HepG2 (cell line): ENCODE measurements around the gene SF1. TPM values are rescaled to one million over a fixed set of nuclear protein-coding genes. Genes with fewer than 3 reads are reported as not detected.

ENCODE experiments used
- ATAC-seq: fragments of 200-7000 bp; cut with Tn5 transposase; 3 replicates; pipeline ENCODE4 v1.9.1; 2020; ENCODE audit warnings: mild to moderate bottlenecking, moderate library complexity
- BruUV-seq: library from RNA; stranded (reverse); fragments of 400-500 nt; replicated peaks from 2 replicates; lab custom pipeline; 2021; lab: Mats Ljungman, UMichigan
- CTCF ChIA-PET: fragments of 300-600 bp; formaldehyde crosslinking; extraction: SDS; loops from one replicate; lab custom pipeline; 2021; ENCODE audit warnings: low total read pairs, inconsistent platforms, low intra/inter-chr PET ratio; lab: Yijun Ruan, JAX
- POLR2A ChIA-PET: fragments of 350-600 bp; sonication (Branson Sonifier 250); formaldehyde crosslinking; loops from one replicate; lab custom pipeline; 2020; ENCODE audit warnings: antibody characterized with exemption, inconsistent platforms; lab: Yijun Ruan, JAX
- DNase-seq: peaks from one replicate; pipeline ENCODE4 v3.0.0-alpha.2; 2015; ENCODE audit warnings: low spot score
- FAIRE-seq: peaks from 3 replicates; lab custom pipeline; 2011; peaks lifted over from hg19 to GRCh38; lab: Jason Lieb, UNC
- H2AFZ ChIP-seq: one replicate; pipeline ENCODE4 v1.6.1; 2011; ENCODE audit warnings: low read length, inconsistent platforms
- H3K27ac ChIP-seq: fragments of 300-600 bp; 3 replicates; pipeline ENCODE4 v1.8.0; 2011; ENCODE audit warnings: mixed run types, mild to moderate bottlenecking, mixed read lengths, low read length, inconsistent platforms; ENCODE audit not compliant: insufficient read depth; ENCODE audit errors: extremely low read length
- H3K27me3 ChIP-seq, 2 experiments: fragments of 200-600 bp in 1 of 2; 2 replicates in 1 of 2; 3 replicates in 1 of 2; pipeline versions ENCODE4 v1.6.0 to v1.8.0; 2011; ENCODE audit warnings: low read length in 2 of 2, mild to moderate bottlenecking in 2 of 2, moderate library complexity in 2 of 2, inconsistent platforms in 1 of 2; ENCODE audit not compliant: insufficient read depth in 2 of 2, control insufficient read depth in 1 of 2
- H3K36me3 ChIP-seq, 2 experiments: fragments of 200-600 bp in 1 of 2; replicated peaks in 1 of 2; 2 replicates in 1 of 2; 3 replicates in 1 of 2; pipeline versions ENCODE4 v1.5.1 to v1.8.0; 2011; ENCODE audit warnings: low read length in 2 of 2, inconsistent platforms in 1 of 2; ENCODE audit not compliant: insufficient read depth in 2 of 2, control insufficient read depth in 1 of 2
- H3K4me1 ChIP-seq: 2 replicates; pipeline ENCODE4 v1.5.1; 2012; ENCODE audit warnings: low read length, inconsistent platforms; ENCODE audit not compliant: insufficient read depth
- H3K4me2 ChIP-seq: 2 replicates; pipeline ENCODE4 v1.6.0; 2011; ENCODE audit warnings: low read depth, low read length, inconsistent platforms
- H3K4me3 ChIP-seq, 3 experiments: fragments of 200-600 bp in 1 of 3; sonication (generic), shearing (Covaris generic) in 1 of 3; replicated peaks in 1 of 3; 2 replicates each; pipeline ENCODE4 v1.5.1; 2011 to 2016; ENCODE audit warnings: low read length in 3 of 3, inconsistent platforms in 2 of 3, low read depth in 2 of 3, mild to moderate bottlenecking in 2 of 3, control low read depth in 1 of 3, mixed read lengths in 1 of 3; ENCODE audit not compliant: insufficient read depth in 1 of 3
- H3K79me2 ChIP-seq: one replicate; pipeline ENCODE4 v1.6.1; 2011; ENCODE audit warnings: low read length, inconsistent platforms; ENCODE audit not compliant: insufficient read depth
- H3K9ac ChIP-seq: 2 replicates; pipeline ENCODE4 v1.6.0; 2011; ENCODE audit warnings: mild to moderate bottlenecking, low read depth, low read length, inconsistent platforms; ENCODE audit not compliant: insufficient read depth
- H3K9me3 ChIP-seq: 2 replicates; pipeline ENCODE4 v1.5.1; 2012; ENCODE audit warnings: mild to moderate bottlenecking, low read length
- H4K20me1 ChIP-seq: 2 replicates; pipeline ENCODE4 v1.6.0; 2011; ENCODE audit warnings: inconsistent platforms, mild to moderate bottlenecking, low read length, moderate library complexity; ENCODE audit not compliant: insufficient read depth
- CTCF ChIP-seq: sonication (generic); formaldehyde crosslinking; IDR thresholded peaks from 2 replicates; pipeline ENCODE4 v1.5.0; 2020; ENCODE audit warnings: mild to moderate bottlenecking, missing genetic modification reagents, moderate library complexity
- MAZ ChIP-seq, 2 experiments: sonication (generic) in 1 of 2; formaldehyde crosslinking in 1 of 2; IDR thresholded peaks; 2 replicates each; pipeline versions ENCODE4 v1.5.0 to v1.6.1; 2012 to 2020; ENCODE audit warnings: low read depth in 2 of 2, mild to moderate bottlenecking in 2 of 2, borderline replicate concordance in 1 of 2, improper control_type of control experiment in 1 of 2, low read length in 1 of 2, missing genetic modification reagents in 1 of 2, moderate library complexity in 1 of 2
- MYC ChIP-seq: sonication (generic); formaldehyde crosslinking; IDR thresholded peaks from 2 replicates; pipeline ENCODE4 v1.9.0; 2021; ENCODE audit warnings: missing genetic modification reagents, borderline replicate concordance
- NFIC ChIP-seq: IDR thresholded peaks from 2 replicates; pipeline ENCODE4 v1.6.1; 2012; ENCODE audit warnings: mild to moderate bottlenecking, low read length, inconsistent platforms
- ZNF10 ChIP-seq: sonication (generic); formaldehyde crosslinking; IDR thresholded peaks from 2 replicates; pipeline ENCODE4 v1.4.0; 2020; ENCODE audit warnings: mild to moderate bottlenecking, low read depth, missing genetic modification reagents, borderline replicate concordance
- WGBS: methylation state at CpG from one replicate; pipeline ENCODE4 v1.1.6; 2017; ENCODE audit warnings: low lambda C conversion rate; 5-methylcytosine and 5-hydroxymethylcytosine counted together
- in situ Hi-C: cut with HindIII; loops from 2 replicates; pipeline ENCODE4 v1.10.0; 2017; ENCODE audit warnings: low pct_unique_long_range_greater_than_20kb; ENCODE audit not compliant: extremely low pct_ligation_motif_present
- intact Hi-C: fragments of 100-400 bp; cut with micrococcal nuclease; formaldehyde crosslinking; loops from one replicate; pipeline ENCODE4 v1.10.0; 2022; ENCODE audit not compliant: unreplicated experiment
- polyA plus RNA-seq, 8 experiments: library from polyadenylated mRNA; depleted of rRNA in 3 of 8; stranded (reverse) in 7 of 8; unstranded in 1 of 8; fragments of >200 nt; fragmentation: Illumina TruSeq in 4 of 8; extraction: Trizol in 4 of 8; gene quantifications; 2 replicates each; pipeline versions ENCODE4 v1.2.1 to v1.2.3, GENCODE V29; 2011 to 2016; ENCODE audit warnings: low read depth in 4 of 8, missing spikeins in 1 of 8, mixed read lengths in 1 of 8; ENCODE audit not compliant: insufficient read depth in 1 of 8
- total RNA-seq, 5 experiments: library from RNA; depleted of rRNA; stranded (reverse); fragments of >200 nt; fragmentation: Illumina TruSeq; extraction: Trizol; gene quantifications; 2 replicates each; pipeline ENCODE4 v1.2.3, GENCODE V29; 2016; ENCODE audit warnings: low read depth in 1 of 5

The SF1 gene
- total and polyA plus RNA-seq, 2 of the 13 experiments (the other 11 are each of a cell fraction or from before 2014, with no cell fraction given), result 55.5 to 70.4 TPM

DNA sequence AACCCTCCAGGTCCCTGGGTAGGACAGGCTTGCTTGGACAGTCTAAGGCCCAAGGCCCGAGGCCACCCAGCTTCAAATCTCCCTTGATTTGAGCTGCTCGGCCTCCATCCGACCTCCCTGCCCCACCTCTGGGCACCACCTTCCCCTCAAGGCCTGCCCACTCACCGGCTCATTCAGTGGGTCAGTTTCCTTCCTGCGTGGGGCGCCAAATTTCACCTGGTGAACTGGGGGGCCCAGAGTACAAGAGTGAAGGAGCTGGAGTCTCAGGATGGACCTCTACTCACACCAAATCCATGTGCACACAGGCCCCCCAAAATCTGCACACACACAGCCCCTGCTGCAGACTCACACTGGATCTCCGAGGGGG, 20.9 kb upstream of the SF1 start:
- Histone ChIP-seq H3K9ac (no peak overlapping the region), H3K4me3 (no peak overlapping the region), H2AFZ (no peak overlapping the region), H3K4me1 (peaks cover 62% of the 10 kb centered on the region), H3K27me3 (no peaks in the 10 kb centered on the region), H3K4me2 (no peak overlapping the region), H3K36me3 (no peaks in the 10 kb centered on the region; a peak in 1 of 5 replicates), H3K79me2 (no peaks in the 10 kb centered on the region), H4K20me1 (no peaks in the 10 kb centered on the region), H3K27ac (peak overlapping the region; percentile 41), H3K9me3 (no peaks in the 10 kb centered on the region)
- TF ChIP-seq CTCF (CRISPR knock-in tag), result 0 out of 2 replicates have a peak, but pooled peaks have one; percentile 10
- 0 out of 2 replicates have a peak, but pooled peaks have one; percentile 6 for TF ChIP-seq MYC (CRISPR knock-in tag)
- TF ChIP-seq NFIC, result 0 out of 2 replicates have a peak, but pooled peaks have one; percentile 7
- TF ChIP-seq ZNF10, result no peak
- ATAC-seq (no peak), DNase-seq (no peak), FAIRE-seq (no peak)
- 97% methylated on average over 6 of the region's 7 CpGs for WGBS
- CTCF ChIA-PET, result no interaction called here
- POLR2A ChIA-PET, result interaction anchor here (1.4 to 3.2 kb wide), 3 partner anchors 12 to 44 kb away, joined by 5 to 19 read pairs (median 5); partner anchors contain the start of gene SF1
- in situ Hi-C loops (no loop called here), intact Hi-C loops (no loop called here)
- no TSS peak for BruUV-seq

DNA sequence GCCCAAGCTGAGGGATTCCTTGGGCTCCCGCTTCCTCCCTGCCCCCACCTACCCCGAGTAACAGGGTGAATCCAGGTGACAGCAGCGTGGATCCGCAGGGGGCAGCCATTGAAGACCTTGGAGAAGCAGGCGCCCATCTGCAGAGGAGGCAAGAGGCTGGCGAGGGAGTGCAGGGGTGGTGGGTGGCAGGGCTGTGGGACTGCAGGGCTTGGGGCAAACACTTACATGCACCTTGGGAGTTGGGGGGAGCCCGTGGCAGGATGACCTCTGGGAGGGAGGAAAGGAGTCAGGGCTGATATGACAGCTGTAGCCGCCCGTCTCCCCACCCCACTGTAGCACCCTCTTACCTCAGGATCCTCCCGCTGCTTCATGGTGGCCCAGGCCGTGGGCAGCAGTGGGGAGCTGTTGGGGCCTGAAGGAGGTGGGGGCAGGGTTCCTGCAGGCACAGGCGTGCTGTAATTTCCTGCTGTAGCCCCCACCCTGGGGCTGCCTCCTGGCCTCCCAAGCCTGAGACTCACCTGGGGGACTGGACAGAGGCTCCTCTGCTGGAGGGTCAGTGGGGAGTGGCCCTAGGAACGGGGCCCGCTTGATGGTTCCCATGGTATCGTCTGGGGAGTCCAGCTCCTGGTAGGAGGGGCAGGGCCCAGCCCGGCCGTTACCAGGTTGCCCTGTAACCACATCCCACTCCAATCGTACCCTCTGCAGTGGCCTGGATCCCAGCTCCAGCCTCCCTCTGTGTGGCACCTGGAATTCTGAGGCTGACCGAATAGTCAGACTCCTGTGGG, 18.6 kb upstream of the SF1 start:
- CTCF ChIA-PET, result no interaction called here
- TF ChIP-seq MAZ (IDR thresholded peaks at IDR 0.05; ENCODE audit: borderline replicate concordance, low read depth, low read length), result no peak
- no peak for TF ChIP-seq MAZ (CRISPR knock-in tag; IDR thresholded peaks at IDR 0.05; ENCODE audit: low read depth)
- H3K9me3 ChIP-seq, result no peaks in the 10 kb centered on the region
- no peak for DNase-seq
- H3K4me3 ChIP-seq, result no peak overlapping the region
- WGBS, result 93% methylated on average over 13 of the region's 19 CpGs
- H3K36me3 ChIP-seq, result no peaks in the 10 kb centered on the region; a peak in 1 of 5 replicates
- no peak overlapping the region for H3K9ac ChIP-seq
- BruUV-seq, result no TSS peak
- POLR2A ChIA-PET, result no interaction called here
- no peak overlapping the region for H2AFZ ChIP-seq
- in situ Hi-C loops, result no loop called here
- no peak overlapping the region for H3K27ac ChIP-seq
- ATAC-seq, result no peak
- intact Hi-C loops, result no loop called here
- no peaks in the 10 kb centered on the region for H3K27me3 ChIP-seq
- H4K20me1 ChIP-seq, result no peaks in the 10 kb centered on the region
- no peak overlapping the region for H3K4me2 ChIP-seq
- H3K4me1 ChIP-seq, result peaks cover 51% of the 10 kb centered on the region
- no peaks in the 10 kb centered on the region for H3K79me2 ChIP-seq
- FAIRE-seq, result no peak
